Duodenal mucosa (tissue), 2 donors: ENCODE results near the gene SELENOP.
A peak's percentile ranks its signal among the peaks of the same experiment; 100 is the strongest.
"Not testable (repeated sequence)": the region's sequence is repeated elsewhere in the genome, so short reads cannot be mapped to it uniquely, and the experiment has no call there.

Experiments used
- H3K27ac ChIP-seq: one replicate; pipeline ENCODE4 v1.7.0; 2013; ENCODE audit warnings: low read depth, low read length
- H3K27me3 ChIP-seq, 2 donors: one replicate each; pipeline ENCODE4 v1.7.0; 2013; ENCODE audit warnings: low read length in 2 of 2, control low read depth in 1 of 2; ENCODE audit not compliant: insufficient read depth in 2 of 2, control insufficient read depth in 1 of 2
- H3K36me3 ChIP-seq, 2 donors: one replicate each; pipeline ENCODE4 v1.7.0; 2013; ENCODE audit warnings: low read length in 2 of 2, control low read depth in 1 of 2; ENCODE audit not compliant: insufficient read depth in 2 of 2, control insufficient read depth in 1 of 2
- H3K4me1 ChIP-seq, 2 donors: one replicate each; pipeline ENCODE4 v1.7.0; 2013; ENCODE audit warnings: low read length in 2 of 2, control low read depth in 1 of 2; ENCODE audit not compliant: insufficient read depth in 2 of 2, control insufficient read depth in 1 of 2
- H3K4me3 ChIP-seq, 2 donors: one replicate each; pipeline ENCODE4 v1.7.0; 2013; ENCODE audit warnings: low read length in 2 of 2, low read depth in 1 of 2
- H3K9ac ChIP-seq, 2 donors: one replicate each; pipeline ENCODE4 v1.7.0; 2013; ENCODE audit warnings: low read length in 2 of 2, low read depth in 1 of 2
- H3K9me3 ChIP-seq, 2 donors: one replicate each; pipeline ENCODE4 v1.7.0; 2013; ENCODE audit warnings: low read length in 2 of 2, control low read depth in 1 of 2; ENCODE audit not compliant: control insufficient read depth in 1 of 2

SELENOP gene

GRCh38 chr5:42826757-42827515 lies 15.2 kb upstream of the SELENOP start:
- H3K4me3 ChIP-seq: no peak overlapping the region
- H3K4me1 ChIP-seq: peaks cover 4 to 7% of the 10 kb centered on the region in 2 donors
- H3K27me3 ChIP-seq: no peaks in the 10 kb centered on the region
- no peak overlapping the region for H3K9ac ChIP-seq
- H3K9me3 ChIP-seq: no peaks in the 10 kb centered on the region
- H3K27ac ChIP-seq: no peak overlapping the region
- H3K36me3 ChIP-seq: no peaks in the 10 kb centered on the region

DNA sequence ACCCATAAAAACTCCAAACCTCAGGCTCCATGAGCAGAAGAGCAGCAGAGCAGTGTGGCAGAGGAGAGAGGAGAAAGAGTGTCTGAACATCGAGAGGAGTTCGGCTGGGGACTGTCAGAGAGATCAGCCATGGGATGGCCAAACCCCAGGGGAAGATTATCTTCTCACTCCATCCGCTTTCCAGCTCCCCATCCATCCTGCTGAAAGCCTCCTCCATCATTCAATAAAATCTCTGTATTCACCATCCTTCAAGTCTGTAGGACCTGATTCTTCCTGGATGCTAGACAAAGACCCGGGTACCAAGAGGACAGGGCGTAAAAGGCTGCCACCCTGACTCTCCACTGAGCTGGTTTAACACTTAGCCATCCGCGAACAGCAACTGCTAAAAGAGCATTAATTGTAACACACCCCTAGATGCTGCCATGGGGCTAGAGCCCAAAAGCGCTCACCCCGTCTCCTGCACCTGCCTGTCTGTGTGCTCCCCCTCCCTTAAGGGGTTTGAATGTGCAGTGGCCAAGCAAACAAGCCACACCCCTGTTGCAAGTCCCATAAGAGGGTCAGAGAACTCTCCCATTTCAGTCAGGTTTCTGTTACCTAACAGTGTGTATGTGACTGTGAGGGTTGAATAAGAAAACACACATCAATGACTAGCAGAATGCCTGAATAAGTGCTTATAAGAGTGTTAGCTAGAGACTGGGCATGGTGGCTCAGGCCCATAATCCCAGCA lies 13.9 kb upstream of the SELENOP start:
- no peak overlapping the region for H3K4me3 ChIP-seq
- H3K9ac ChIP-seq: no peak overlapping the region
- no peaks in the 10 kb centered on the region for H3K36me3 ChIP-seq
- no peaks in the 10 kb centered on the region for H3K27me3 ChIP-seq
- peaks cover 4 to 7% of the 10 kb centered on the region in 2 donors for H3K4me1 ChIP-seq
- H3K9me3 ChIP-seq: no peaks in the 10 kb centered on the region
- H3K27ac ChIP-seq: no peak overlapping the region

GRCh38 chr5:42824347-42824976 lies 12.8 kb upstream of the SELENOP start:
- Histone ChIP-seq H3K9ac (no peak overlapping the region), H3K27ac (no peak overlapping the region), H3K9me3 (no peaks in the 10 kb centered on the region)

GRCh38 chr5:42822548-42822947 lies 10.9 kb upstream of the SELENOP start:
- Histone ChIP-seq H3K4me1 (peaks cover 4 to 7% of the 10 kb centered on the region in 2 donors), H3K9me3 (no peaks in the 10 kb centered on the region), H3K27ac (no peak overlapping the region), H3K9ac (no peak overlapping the region), H3K36me3 (no peaks in the 10 kb centered on the region), H3K27me3 (no peaks in the 10 kb centered on the region), H3K4me3 (no peak overlapping the region)

More at GRCh38 chr5:42824347-42824976, 12.8 kb upstream of the SELENOP start:
- H3K36me3 ChIP-seq: no peaks in the 10 kb centered on the region
- H3K27me3 ChIP-seq: no peaks in the 10 kb centered on the region
- H3K4me3 ChIP-seq: no peak overlapping the region
- H3K4me1 ChIP-seq: peaks cover 4 to 7% of the 10 kb centered on the region in 2 donors

GRCh38 chr5:42819745-42820144 lies 8.1 kb upstream of the SELENOP start:
- peaks cover 4 to 7% of the 10 kb centered on the region in 2 donors for H3K4me1 ChIP-seq
- no peak overlapping the region for H3K4me3 ChIP-seq
- no peak overlapping the region for H3K27ac ChIP-seq
- no peaks in the 10 kb centered on the region for H3K36me3 ChIP-seq
- no peak overlapping the region for H3K9ac ChIP-seq
- no peaks in the 10 kb centered on the region for H3K27me3 ChIP-seq
- H3K9me3 ChIP-seq: no peaks in the 10 kb centered on the region

- H3K4me1 ChIP-seq, H3K4me3 ChIP-seq, H3K27ac ChIP-seq, H3K9me3 ChIP-seq, H3K9ac ChIP-seq, H3K27me3 ChIP-seq, H3K36me3 ChIP-seq: not testable (repeated sequence)
Measured at GRCh38 chr5:42816546-42816945, 4.9 kb upstream of the SELENOP start.

GRCh38 chr5:42813533-42813932 lies 1.8 kb upstream of the SELENOP start:
- H3K9me3 ChIP-seq: no peaks in the 10 kb centered on the region
- H3K27ac ChIP-seq: no peak overlapping the region
- H3K36me3 ChIP-seq: no peaks in the 10 kb centered on the region
- H3K4me1 ChIP-seq: peaks cover 0 to 7% of the 10 kb centered on the region in 2 donors
- H3K4me3 ChIP-seq: no peak overlapping the region
- H3K27me3 ChIP-seq: no peaks in the 10 kb centered on the region
- H3K9ac ChIP-seq: no peak overlapping the region

- Histone ChIP-seq H3K27ac (no peak overlapping the region), H3K4me3 (no peak overlapping the region)
Measured at GRCh38 chr5:42812620-42813019, 928 bp upstream of the SELENOP start.

GRCh38 chr5:42810834-42811590 lies 680 bp downstream of the SELENOP start:
- H3K36me3 ChIP-seq: peaks cover 0 to 5% of the 10 kb centered on the region in 2 donors
- peak overlapping the region; percentile 72 to 86 for H3K4me3 ChIP-seq
- H3K27ac ChIP-seq: peak overlapping the region; percentile 74
- no peaks in the 10 kb centered on the region for H3K27me3 ChIP-seq
- H3K4me1 ChIP-seq: peaks cover 0 to 7% of the 10 kb centered on the region in 2 donors
- H3K9me3 ChIP-seq: no peaks in the 10 kb centered on the region
- peak overlapping the region; percentile 71 to 89 for H3K9ac ChIP-seq

More at GRCh38 chr5:42812620-42813019, 928 bp upstream of the SELENOP start:
- Histone ChIP-seq H3K9ac (no peak overlapping the region), H3K27me3 (no peaks in the 10 kb centered on the region), H3K36me3 (no peaks in the 10 kb centered on the region), H3K4me1 (peaks cover 0 to 7% of the 10 kb centered on the region in 2 donors), H3K9me3 (no peaks in the 10 kb centered on the region)
